AG04450 (cell line): ENCODE results near the gene GCLC. TPM values are rescaled to one million over a fixed set of nuclear protein-coding genes. Genes with fewer than 3 reads are reported as not detected.
"Not testable (repeated sequence)": the region's sequence is repeated elsewhere in the genome, so short reads cannot be mapped to it uniquely, and the experiment has no call there.

Experiments
- CTCF ChIA-PET: fragments of 300-600, 350-600 bp; formaldehyde crosslinking; extraction: SDS; loops from one replicate; lab custom pipeline; 2022; ENCODE audit warnings: antibody characterized with exemption, inconsistent platforms; lab: Charles Lee
- POLR2A ChIA-PET: fragments of 350-600 bp; formaldehyde crosslinking; extraction: SDS; loops from one replicate; lab custom pipeline; 2021; ENCODE audit warnings: antibody characterized with exemption, inconsistent platforms; lab: Yijun Ruan, JAX
- DNase-seq: peaks from one replicate; pipeline ENCODE4 v3.0.0-alpha.2; 2011; ENCODE audit warnings: low read depth, low spot score
- H3K27ac ChIP-seq: one replicate; pipeline ENCODE4 v1.5.1; 2012; ENCODE audit warnings: low read depth, low read length, control low read depth
- H3K27me3 ChIP-seq: one replicate; pipeline ENCODE4 v1.6.0; 2012; ENCODE audit warnings: low read length; ENCODE audit not compliant: control insufficient read depth, insufficient read depth
- H3K4me3 ChIP-seq: 2 replicates; pipeline ENCODE4 v1.5.1; 2011; ENCODE audit warnings: mild to moderate bottlenecking, low read depth, low read length, control low read depth
- H3K9me3 ChIP-seq: 2 replicates; pipeline ENCODE4 v1.5.1; 2012; ENCODE audit warnings: low read length; ENCODE audit not compliant: control insufficient read depth, insufficient read depth
- CTCF ChIP-seq: IDR thresholded peaks from 2 replicates; pipeline ENCODE4 v1.5.1; 2011; ENCODE audit warnings: low read depth, low read length, control low read depth, inconsistent platforms
- polyA plus RNA-seq: library from polyadenylated mRNA; depleted of rRNA; stranded (reverse); fragments of >200 nt; gene quantifications from 2 replicates; pipeline ENCODE4 v1.2.3, GENCODE V29; 2011

The GCLC gene
- polyA plus RNA-seq, 1 experiment, result 89.3 TPM

GRCh38 chr6:53481323-53481722 is 63.6 kb downstream of the GCLC start:
- no peak for TF ChIP-seq CTCF
- no peaks in the 10 kb centered on the region for H3K9me3 ChIP-seq
- H3K4me3 ChIP-seq, result no peak overlapping the region
- POLR2A ChIA-PET, result no interaction called here
- no peak overlapping the region for H3K27ac ChIP-seq
- CTCF ChIA-PET, result interaction anchor here (1.0 kb wide), 1 partner anchor 43 kb away, joined by 4 read pairs; no protein-coding TSS in a partner anchor
- peaks cover 8% of the 10 kb centered on the region for H3K27me3 ChIP-seq
- DNase-seq, result no peak

- H3K4me3 ChIP-seq, DNase-seq, H3K9me3 ChIP-seq, H3K27ac ChIP-seq, H3K27me3 ChIP-seq, POLR2A ChIA-PET: not testable (repeated sequence)
- CTCF ChIA-PET, result interaction anchor here (1.0 kb wide), 1 partner anchor 42 kb away, joined by 4 read pairs; no protein-coding TSS in a partner anchor
Observed at GRCh38 chr6:53480774-53481173, 64.1 kb downstream of the GCLC start.

- TF ChIP-seq CTCF, result no peak
- peaks cover 4% of the 10 kb centered on the region for H3K27me3 ChIP-seq
- no peak overlapping the region for H3K27ac ChIP-seq
- POLR2A ChIA-PET, result no interaction called here
- CTCF ChIA-PET, result interaction anchor here (0.7 to 1.5 kb wide), 4 partner anchors 69 to 392 kb away, joined by 3 to 5 read pairs (median 3); no protein-coding TSS in a partner anchor
- no peak for DNase-seq
- H3K4me3 ChIP-seq, result no peak overlapping the region
- no peaks in the 10 kb centered on the region for H3K9me3 ChIP-seq
Observed at GRCh38 chr6:53479871-53480270, 65.0 kb downstream of the GCLC start.

GRCh38 chr6:53476964-53477363 is 67.9 kb downstream of the GCLC start:
- no peak overlapping the region for H3K27ac ChIP-seq
- ChIA-PET POLR2A (interaction anchor here (0.7 kb wide), 1 partner anchor 22 kb away, joined by 3 read pairs; no protein-coding TSS in a partner anchor), CTCF (interaction anchor here (0.9 to 2.9 kb wide), 3 partner anchors 9 to 305 kb away, joined by 3 to 15 read pairs (median 3); no protein-coding TSS in a partner anchor)
- H3K4me3 ChIP-seq, result no peak overlapping the region
- no peaks in the 10 kb centered on the region for H3K9me3 ChIP-seq
- TF ChIP-seq CTCF, result no peak
- peaks cover 8% of the 10 kb centered on the region for H3K27me3 ChIP-seq
- DNase-seq, result no peak

GRCh38 chr6:53474010-53474409 is 70.9 kb downstream of the GCLC start:
- Histone ChIP-seq H3K27me3 (peaks cover 9% of the 10 kb centered on the region), H3K9me3 (no peaks in the 10 kb centered on the region), H3K27ac (no peak overlapping the region), H3K4me3 (no peak overlapping the region)
- no peak for DNase-seq
- POLR2A ChIA-PET, result no interaction called here
- no peak for TF ChIP-seq CTCF
- CTCF ChIA-PET, result interaction anchor here (1.3 to 1.6 kb wide), 2 partner anchors 10 to 304 kb away, joined by 3 to 5 read pairs; no protein-coding TSS in a partner anchor
